Measurements from ENCODE around the gene THRAP3. TPM values are rescaled to one million over a fixed set of nuclear protein-coding genes. Genes with fewer than 3 reads are reported as not detected.

The THRAP3 gene
- polyA plus RNA-seq, 5 donors, result 112 to 165 (median 154) TPM

DNA sequence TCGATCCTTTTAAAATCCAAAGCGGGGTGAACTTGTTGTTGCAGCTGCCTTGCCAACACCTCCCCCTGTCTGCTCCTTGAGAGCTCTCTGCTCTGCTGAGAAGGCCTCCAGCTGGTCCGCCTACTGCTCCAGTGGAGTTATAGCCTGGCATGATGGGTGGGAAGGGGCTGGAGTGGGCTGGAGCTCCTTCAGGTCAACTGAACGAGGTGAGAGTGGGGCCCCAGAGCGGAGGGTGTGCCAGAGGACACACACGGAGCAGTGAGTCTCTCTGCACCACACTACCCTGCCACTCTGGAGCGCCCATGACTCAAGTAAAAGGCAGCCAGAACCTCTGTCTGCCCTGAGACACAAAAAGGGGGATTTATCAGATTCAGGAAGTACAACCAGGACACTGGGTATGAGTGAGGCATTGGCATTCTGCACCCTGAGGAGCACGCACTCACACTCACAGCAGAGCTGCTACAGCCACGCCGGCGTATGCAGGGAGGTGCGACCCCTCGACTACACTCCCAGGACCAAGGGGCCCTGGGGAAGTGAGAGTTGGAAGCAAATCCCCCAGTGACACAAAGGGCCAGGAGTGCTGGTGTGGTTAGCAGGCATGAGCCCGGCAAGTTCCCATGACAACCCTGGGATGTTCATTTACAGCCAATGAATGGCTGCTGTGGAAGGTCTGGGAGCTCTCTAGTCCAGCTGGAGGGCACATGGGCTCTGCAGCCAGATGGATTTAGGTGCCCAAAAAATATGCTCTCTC is 127.2 kb downstream of the THRAP3 start:
- DNase-seq, result no peak

DNA sequence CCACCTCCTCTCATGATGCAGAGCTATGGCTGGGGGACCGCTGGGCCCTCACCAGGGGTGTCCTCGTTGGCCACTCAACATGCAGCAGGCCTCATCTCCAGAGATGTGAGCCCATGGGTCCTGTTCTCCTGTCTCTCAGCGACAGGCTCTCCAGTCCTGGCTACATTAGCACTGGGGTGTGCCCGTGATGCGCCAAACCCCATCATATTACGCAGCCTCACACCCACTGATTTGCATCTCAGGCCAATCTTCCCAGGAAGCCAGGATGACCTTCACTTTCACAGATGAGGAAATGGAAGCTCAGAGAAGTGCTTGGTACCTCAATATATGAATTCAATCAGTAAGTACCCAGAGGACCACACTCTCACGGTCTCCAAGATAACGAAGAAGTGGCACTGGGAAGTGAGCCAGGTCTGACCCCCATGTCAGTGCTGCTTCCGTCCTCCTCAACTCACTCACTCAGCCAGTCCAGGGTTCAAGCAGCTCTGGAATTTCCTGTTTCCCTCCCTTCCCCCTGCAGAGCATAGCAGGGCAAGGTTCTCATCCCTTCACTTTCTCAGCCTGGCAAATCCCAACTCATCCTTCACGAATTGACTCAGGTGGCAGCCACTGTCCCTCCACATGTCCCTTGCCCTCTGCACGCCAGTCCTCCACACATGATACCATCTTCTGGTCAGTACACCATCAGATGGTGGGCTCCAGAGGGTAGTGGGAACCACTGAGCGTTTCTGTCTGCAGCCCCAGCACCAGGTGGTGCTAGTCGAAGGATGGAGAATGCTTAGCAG is 128.1 kb downstream of the THRAP3 start:
- DNase-seq, result no peak

DNA sequence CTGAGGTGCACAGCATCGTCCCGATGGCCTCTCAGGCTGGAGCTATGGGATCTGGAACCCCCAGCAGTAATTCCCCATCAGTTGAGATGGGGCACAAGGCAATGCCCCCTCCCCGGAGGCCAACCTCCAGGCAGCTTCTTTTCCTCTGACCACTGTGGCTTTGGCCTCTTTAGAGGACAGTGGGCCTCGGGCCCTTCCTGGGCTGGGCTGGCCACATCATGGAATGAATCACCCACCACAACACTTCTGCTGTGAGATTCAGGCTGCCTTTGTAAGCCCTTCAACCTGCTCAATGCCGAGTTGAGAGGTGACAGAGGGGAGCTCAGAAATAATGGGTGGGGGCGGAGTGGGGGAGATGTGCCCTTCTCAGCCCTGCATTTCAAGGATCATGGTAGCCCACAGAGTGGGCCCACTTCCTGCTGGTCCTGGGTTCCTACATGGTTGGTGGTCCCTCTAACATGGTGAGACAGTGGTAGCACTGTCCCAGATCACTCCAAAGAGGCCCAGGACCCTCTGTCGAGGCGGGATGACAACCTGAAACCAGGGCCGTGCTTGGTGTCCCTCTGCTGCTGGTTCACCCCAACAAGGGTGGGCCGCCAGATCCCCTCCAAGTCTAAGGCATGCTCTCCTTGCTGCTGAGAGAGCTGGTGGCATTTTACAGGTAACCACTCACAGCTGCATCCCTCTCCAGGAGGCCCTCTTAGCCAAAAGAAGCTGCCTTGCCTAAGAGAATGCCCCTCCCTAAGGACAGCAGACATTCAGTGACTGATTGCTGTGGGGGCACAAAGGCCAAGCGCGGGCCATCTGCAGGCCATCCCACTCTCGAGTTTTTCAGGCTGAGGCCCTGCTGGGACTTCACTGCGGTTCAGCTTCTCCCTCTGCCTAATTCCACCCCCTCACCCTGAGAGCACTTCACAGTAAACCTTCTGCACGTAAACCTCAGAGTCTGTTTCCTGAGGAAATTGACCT is 129.0 kb downstream of the THRAP3 start:
- no peak for DNase-seq

DNA sequence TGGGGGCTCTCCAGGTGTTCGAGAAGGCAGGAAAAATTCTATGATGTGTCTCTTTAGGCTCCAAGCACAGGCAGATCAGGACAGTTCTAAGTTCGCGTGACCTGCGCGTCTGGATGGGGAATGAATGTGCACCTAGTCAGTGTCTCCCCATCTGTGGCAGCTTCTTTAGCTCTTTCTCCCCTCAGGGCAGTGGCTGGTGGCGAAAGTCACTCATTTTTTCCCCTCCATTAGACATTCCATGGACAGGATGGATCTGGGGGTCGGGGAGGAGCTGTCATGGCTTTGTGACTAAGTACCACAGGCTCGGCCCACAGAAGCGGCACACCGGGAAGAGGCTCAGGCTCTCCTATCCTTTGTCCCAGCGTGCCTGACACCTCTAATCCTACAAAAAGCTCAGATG is 130.2 kb downstream of the THRAP3 start:
- DNase-seq, result no peak

Other genes with a start within 250 kb of the THRAP3 start
- 10 to 100 TPM in 3 of 5 donors, 1 to 10 TPM in 2; 6.0 to 15.6 (median 11.3) TPM for gene TEKT2, start 140.3 kb upstream of the THRAP3 start, polyA plus RNA-seq (ENCODE audit: insufficient read depth in 1 of 5, insufficient read length in 5 of 5, low replicate concordance in 1 of 5)
- 10 to 100 TPM; 22.5 to 33.7 (median 31.6) TPM for gene ADPRS, start 135.6 kb upstream of the THRAP3 start, polyA plus RNA-seq (ENCODE audit: insufficient read depth in 1 of 5, insufficient read length in 5 of 5, low replicate concordance in 1 of 5)
- 1 to 10 TPM in 3 of 5 donors, under 1 TPM in 2; 0.58 to 1.2 (median 1.1) TPM for gene COL8A2, start 99.2 kb upstream of the THRAP3 start, polyA plus RNA-seq (ENCODE audit: insufficient read depth in 1 of 5, insufficient read length in 5 of 5, low replicate concordance in 1 of 5)
- 10 to 100 TPM; 45.0 to 56.6 (median 52.9) TPM for gene TRAPPC3, start 75.0 kb upstream of the THRAP3 start, polyA plus RNA-seq (ENCODE audit: insufficient read depth in 1 of 5, insufficient read length in 5 of 5, low replicate concordance in 1 of 5)
- 10 to 100 TPM; 49.6 to 82.4 (median 52.3) TPM for gene MAP7D1, start 68.3 kb upstream of the THRAP3 start, polyA plus RNA-seq (ENCODE audit: insufficient read depth in 1 of 5, insufficient read length in 5 of 5, low replicate concordance in 1 of 5)
- 10 to 100 TPM; 12.3 to 20.9 (median 18.4) TPM for gene SH3D21, start 81.9 kb downstream of the THRAP3 start, polyA plus RNA-seq (ENCODE audit: insufficient read depth in 1 of 5, insufficient read length in 5 of 5, low replicate concordance in 1 of 5)
- gene EVA1B, start 99.2 kb downstream of the THRAP3 start, polyA plus RNA-seq (ENCODE audit: insufficient read depth in 1 of 5, insufficient read length in 5 of 5, low replicate concordance in 1 of 5), result 10 to 100 TPM; 22.1 to 81.6 (median 33.3) TPM
- 10 to 100 TPM; 29.1 to 41.0 (median 32.2) TPM for gene STK40, start 161.5 kb downstream of the THRAP3 start, polyA plus RNA-seq (ENCODE audit: insufficient read depth in 1 of 5, insufficient read length in 5 of 5, low replicate concordance in 1 of 5)
- 10 to 100 TPM; 15.1 to 25.2 (median 18.7) TPM for gene LSM10, start 173.5 kb downstream of the THRAP3 start, polyA plus RNA-seq (ENCODE audit: insufficient read depth in 1 of 5, insufficient read length in 5 of 5, low replicate concordance in 1 of 5)
- gene OSCP1, start 226.0 kb downstream of the THRAP3 start, polyA plus RNA-seq (ENCODE audit: insufficient read depth in 1 of 5, insufficient read length in 5 of 5, low replicate concordance in 1 of 5), result 10 to 100 TPM; 14.8 to 20.6 (median 20.1) TPM
- gene MRPS15, start 239.9 kb downstream of the THRAP3 start, polyA plus RNA-seq (ENCODE audit: insufficient read depth in 1 of 5, insufficient read length in 5 of 5, low replicate concordance in 1 of 5), result 10 to 100 TPM; 48.0 to 65.1 (median 60.9) TPM

All from right lung (tissue), 5 donors.